ENCODE data around the gene LY9.

DNA sequence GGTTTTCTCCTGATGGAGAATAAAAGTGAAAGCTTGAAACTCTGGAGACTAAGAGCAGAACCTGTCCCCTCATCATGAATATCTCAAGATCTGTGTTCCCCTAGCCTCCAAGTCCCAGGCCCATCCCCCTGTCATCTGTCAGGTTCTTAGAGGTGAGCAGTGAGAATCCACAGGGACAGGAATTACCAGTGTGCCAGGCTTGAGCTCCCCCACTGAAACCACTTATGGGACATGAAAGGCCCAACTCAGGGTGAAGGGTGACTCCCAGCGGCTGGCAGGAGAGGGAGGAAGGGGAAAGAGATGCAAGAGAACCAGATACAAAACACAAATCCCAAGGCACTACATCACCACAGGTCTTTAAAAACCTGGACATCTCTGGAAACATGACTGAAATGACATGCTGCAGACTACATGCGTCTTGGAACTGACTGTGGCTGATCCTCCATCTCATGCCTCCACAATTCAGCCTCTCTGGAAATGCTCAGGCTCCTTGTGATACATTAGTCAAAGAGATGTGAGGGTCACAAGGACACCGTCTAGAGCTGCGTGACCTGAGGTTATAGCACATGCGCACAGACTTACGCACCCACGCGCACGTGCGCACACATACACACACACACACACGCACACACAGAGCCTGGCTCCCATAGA, 6.8 kb upstream of the LY9 start:
- TF ChIP-seq EZH2 (IDR thresholded peaks at IDR 0.05; ENCODE audit: low read length, unreplicated experiment) (no peak), EZH2phosphoT487 (IDR thresholded peaks at IDR 0.05; ENCODE audit: borderline replicate concordance, low read length) (no peak)
- TF ChIP-seq, protein P1, sequence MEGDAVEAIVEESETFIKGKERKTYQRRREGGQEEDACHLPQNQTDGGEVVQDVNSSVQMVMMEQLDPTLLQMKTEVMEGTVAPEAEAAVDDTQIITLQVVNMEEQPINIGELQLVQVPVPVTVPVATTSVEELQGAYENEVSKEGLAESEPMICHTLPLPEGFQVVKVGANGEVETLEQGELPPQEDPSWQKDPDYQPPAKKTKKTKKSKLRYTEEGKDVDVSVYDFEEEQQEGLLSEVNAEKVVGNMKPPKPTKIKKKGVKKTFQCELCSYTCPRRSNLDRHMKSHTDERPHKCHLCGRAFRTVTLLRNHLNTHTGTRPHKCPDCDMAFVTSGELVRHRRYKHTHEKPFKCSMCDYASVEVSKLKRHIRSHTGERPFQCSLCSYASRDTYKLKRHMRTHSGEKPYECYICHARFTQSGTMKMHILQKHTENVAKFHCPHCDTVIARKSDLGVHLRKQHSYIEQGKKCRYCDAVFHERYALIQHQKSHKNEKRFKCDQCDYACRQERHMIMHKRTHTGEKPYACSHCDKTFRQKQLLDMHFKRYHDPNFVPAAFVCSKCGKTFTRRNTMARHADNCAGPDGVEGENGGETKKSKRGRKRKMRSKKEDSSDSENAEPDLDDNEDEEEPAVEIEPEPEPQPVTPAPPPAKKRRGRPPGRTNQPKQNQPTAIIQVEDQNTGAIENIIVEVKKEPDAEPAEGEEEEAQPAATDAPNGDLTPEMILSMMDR (conservative IDR thresholded peaks at IDR 0.05; ENCODE audit: low read depth, low read length), result no peak
